ENCODE results near the gene PDE4D.
"Not testable (repeated sequence)": the region's sequence is repeated elsewhere in the genome, so short reads cannot be mapped to it uniquely, and the experiment has no call there.

DNA sequence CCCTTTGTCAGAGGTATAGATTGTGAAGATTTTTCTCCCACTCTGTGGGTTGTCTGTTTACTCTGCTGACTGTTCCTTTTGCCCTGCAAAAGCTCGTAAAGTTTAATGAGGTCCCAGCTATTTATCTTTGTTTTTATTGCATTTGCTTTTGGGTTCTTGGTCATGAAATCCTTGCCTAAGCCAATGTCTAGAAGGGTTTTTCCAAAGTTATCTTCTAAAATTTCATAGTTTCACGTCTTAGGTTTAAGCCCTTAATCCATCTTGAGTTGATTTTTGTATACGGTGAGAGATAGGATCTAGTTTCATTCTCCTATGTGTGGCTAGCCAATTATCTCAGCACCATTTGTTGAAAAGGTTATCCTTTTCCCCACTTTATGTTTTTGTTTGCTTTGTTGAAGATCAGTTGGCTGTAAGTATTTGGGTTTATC lies 590.2 kb downstream of the PDE4D start:
- TF ChIP-seq YY1 (IDR thresholded peaks at IDR 0.05; ENCODE audit: insufficient read depth, insufficient read length); SUZ12 (IDR thresholded peaks at IDR 0.05; ENCODE audit: extremely low read depth, insufficient read depth, insufficient read length); ZNF274 (IDR thresholded peaks at IDR 0.05; ENCODE audit: low read depth, low read length): not testable (repeated sequence)

Data from NT2/D1 (cell line).